ENCODE results near the gene ITGAL.

Gene ITGAL

GRCh38 chr16:30565984-30566383, 93.4 kb downstream of the ITGAL start:
- no peak overlapping the region for H3K27ac ChIP-seq (ENCODE audit: low read depth, low read length)
- no peak overlapping the region for H3K9ac ChIP-seq (ENCODE audit: low read length)
- H3K9me3 ChIP-seq (ENCODE audit: control insufficient read depth, insufficient read depth, low read depth, low read length) = no peaks in the 10 kb centered on the region
- peaks cover 11% of the 10 kb centered on the region; the same call in 1 of the 2 replicates for H3K4me1 ChIP-seq (ENCODE audit: control insufficient read depth, insufficient read depth, low read length)
- no peak overlapping the region for H3K4me3 ChIP-seq (ENCODE audit: low read depth, low read length)
- no peaks in the 10 kb centered on the region for H3K27me3 ChIP-seq (ENCODE audit: control insufficient read depth, insufficient read depth, low read length)
- H3K36me3 ChIP-seq (ENCODE audit: control insufficient read depth, insufficient read depth, low read length) = no peaks in the 10 kb centered on the region

- Histone ChIP-seq H3K9ac (ENCODE audit: low read length) (no peak overlapping the region), H3K27ac (ENCODE audit: low read depth, low read length) (no peak overlapping the region), H3K36me3 (ENCODE audit: control insufficient read depth, insufficient read depth, low read length) (no peaks in the 10 kb centered on the region), H3K4me3 (ENCODE audit: low read depth, low read length) (no peak overlapping the region), H3K9me3 (ENCODE audit: control insufficient read depth, insufficient read depth, low read depth, low read length) (no peaks in the 10 kb centered on the region), H3K4me1 (ENCODE audit: control insufficient read depth, insufficient read depth, low read length) (peaks cover 11% of the 10 kb centered on the region; the same call in 1 of the 2 replicates), H3K27me3 (ENCODE audit: control insufficient read depth, insufficient read depth, low read length) (no peaks in the 10 kb centered on the region)
Observed at GRCh38 chr16:30566531-30566930, 94.0 kb downstream of the ITGAL start.

- Histone ChIP-seq H3K4me3 (ENCODE audit: low read depth, low read length) (no peak overlapping the region), H3K27ac (ENCODE audit: low read depth, low read length) (no peak overlapping the region), H3K9me3 (ENCODE audit: control insufficient read depth, insufficient read depth, low read depth, low read length) (no peaks in the 10 kb centered on the region), H3K4me1 (ENCODE audit: control insufficient read depth, insufficient read depth, low read length) (peaks cover 11% of the 10 kb centered on the region; the same call in 1 of the 2 replicates), H3K36me3 (ENCODE audit: control insufficient read depth, insufficient read depth, low read length) (no peaks in the 10 kb centered on the region), H3K27me3 (ENCODE audit: control insufficient read depth, insufficient read depth, low read length) (no peaks in the 10 kb centered on the region), H3K9ac (ENCODE audit: low read length) (no peak overlapping the region)
Observed at GRCh38 chr16:30567160-30567990, 94.8 kb downstream of the ITGAL start.

GRCh38 chr16:30567991-30568638, 95.6 kb downstream of the ITGAL start:
- H3K27me3 ChIP-seq (ENCODE audit: control insufficient read depth, insufficient read depth, low read length) = no peaks in the 10 kb centered on the region
- no peak overlapping the region for H3K27ac ChIP-seq (ENCODE audit: low read depth, low read length)
- H3K4me3 ChIP-seq (ENCODE audit: low read depth, low read length) = no peak overlapping the region
- H3K36me3 ChIP-seq (ENCODE audit: control insufficient read depth, insufficient read depth, low read length) = no peaks in the 10 kb centered on the region
- no peak overlapping the region for H3K9ac ChIP-seq (ENCODE audit: low read length)
- peaks cover 11% of the 10 kb centered on the region; the same call in 1 of the 2 replicates for H3K4me1 ChIP-seq (ENCODE audit: control insufficient read depth, insufficient read depth, low read length)
- no peaks in the 10 kb centered on the region for H3K9me3 ChIP-seq (ENCODE audit: control insufficient read depth, insufficient read depth, low read depth, low read length)

- H3K4me1 ChIP-seq (ENCODE audit: control insufficient read depth, insufficient read depth, low read length) = peaks cover 11% of the 10 kb centered on the region; the same call in 1 of the 2 replicates
Observed at GRCh38 chr16:30569281-30569680, 96.7 kb downstream of the ITGAL start.

GRCh38 chr16:30569746-30570635, 97.4 kb downstream of the ITGAL start:
- H3K9ac ChIP-seq (ENCODE audit: low read length) = no peak overlapping the region
- H3K36me3 ChIP-seq (ENCODE audit: control insufficient read depth, insufficient read depth, low read length) = no peaks in the 10 kb centered on the region
- no peaks in the 10 kb centered on the region for H3K9me3 ChIP-seq (ENCODE audit: control insufficient read depth, insufficient read depth, low read depth, low read length)
- no peak overlapping the region for H3K4me3 ChIP-seq (ENCODE audit: low read depth, low read length)
- no peak overlapping the region for H3K27ac ChIP-seq (ENCODE audit: low read depth, low read length)
- peaks cover 11% of the 10 kb centered on the region; the same call in 1 of the 2 replicates for H3K4me1 ChIP-seq (ENCODE audit: control insufficient read depth, insufficient read depth, low read length)
- H3K27me3 ChIP-seq (ENCODE audit: control insufficient read depth, insufficient read depth, low read length) = no peaks in the 10 kb centered on the region

More at GRCh38 chr16:30569281-30569680, 96.7 kb downstream of the ITGAL start:
- no peak overlapping the region for H3K4me3 ChIP-seq (ENCODE audit: low read depth, low read length)
- no peak overlapping the region for H3K9ac ChIP-seq (ENCODE audit: low read length)
- no peaks in the 10 kb centered on the region for H3K36me3 ChIP-seq (ENCODE audit: control insufficient read depth, insufficient read depth, low read length)
- H3K27ac ChIP-seq (ENCODE audit: low read depth, low read length) = no peak overlapping the region
- H3K27me3 ChIP-seq (ENCODE audit: control insufficient read depth, insufficient read depth, low read length) = no peaks in the 10 kb centered on the region
- H3K9me3 ChIP-seq (ENCODE audit: control insufficient read depth, insufficient read depth, low read depth, low read length) = no peaks in the 10 kb centered on the region

GRCh38 chr16:30570636-30571444, 98.3 kb downstream of the ITGAL start:
- Histone ChIP-seq H3K4me3 (ENCODE audit: low read depth, low read length) (peak overlapping the region; percentile 64), H3K4me1 (ENCODE audit: control insufficient read depth, insufficient read depth, low read length) (peaks cover 11% of the 10 kb centered on the region; the same call in 1 of the 2 replicates), H3K9ac (ENCODE audit: low read length) (peak overlapping the region; percentile 74), H3K27ac (ENCODE audit: low read depth, low read length) (peak overlapping the region; percentile 67; the same call in 1 of the 2 replicates), H3K27me3 (ENCODE audit: control insufficient read depth, insufficient read depth, low read length) (no peaks in the 10 kb centered on the region), H3K36me3 (ENCODE audit: control insufficient read depth, insufficient read depth, low read length) (no peaks in the 10 kb centered on the region), H3K9me3 (ENCODE audit: control insufficient read depth, insufficient read depth, low read depth, low read length) (no peaks in the 10 kb centered on the region)

- H3K27ac ChIP-seq (ENCODE audit: low read depth, low read length) = peak within 1 kb of the TSS; percentile 67; the same call in 1 of the 2 replicates
- H3K9ac ChIP-seq (ENCODE audit: low read length) = peak within 1 kb of the TSS; percentile 74
- peaks cover 11% of the 10 kb centered on the region; the same call in 1 of the 2 replicates for H3K4me1 ChIP-seq (ENCODE audit: control insufficient read depth, insufficient read depth, low read length)
Observed at GRCh38 chr16:30571445-30572322, 99.1 kb downstream of the ITGAL start, which contains the start of gene ZNF688. Gene ZNF688, minus strand, starts transcription at chr16:30571714. Its CDS starts 85 bp downstream, at chr16:30571629.

More at GRCh38 chr16:30571445-30572322, 99.1 kb downstream of the ITGAL start, which contains the start of gene ZNF688:
- H3K36me3 ChIP-seq (ENCODE audit: control insufficient read depth, insufficient read depth, low read length) = no peaks in the 10 kb centered on the region
- H3K27me3 ChIP-seq (ENCODE audit: control insufficient read depth, insufficient read depth, low read length) = no peaks in the 10 kb centered on the region
- H3K9me3 ChIP-seq (ENCODE audit: control insufficient read depth, insufficient read depth, low read depth, low read length) = no peaks in the 10 kb centered on the region
- peak within 1 kb of the TSS; percentile 64 for H3K4me3 ChIP-seq (ENCODE audit: low read depth, low read length)
